ENCODE measurements around the gene FGGY.
"Not testable (repeated sequence)": the region's sequence is repeated elsewhere in the genome, so short reads cannot be mapped to it uniquely, and the experiment has no call there.

FGGY gene

DNA sequence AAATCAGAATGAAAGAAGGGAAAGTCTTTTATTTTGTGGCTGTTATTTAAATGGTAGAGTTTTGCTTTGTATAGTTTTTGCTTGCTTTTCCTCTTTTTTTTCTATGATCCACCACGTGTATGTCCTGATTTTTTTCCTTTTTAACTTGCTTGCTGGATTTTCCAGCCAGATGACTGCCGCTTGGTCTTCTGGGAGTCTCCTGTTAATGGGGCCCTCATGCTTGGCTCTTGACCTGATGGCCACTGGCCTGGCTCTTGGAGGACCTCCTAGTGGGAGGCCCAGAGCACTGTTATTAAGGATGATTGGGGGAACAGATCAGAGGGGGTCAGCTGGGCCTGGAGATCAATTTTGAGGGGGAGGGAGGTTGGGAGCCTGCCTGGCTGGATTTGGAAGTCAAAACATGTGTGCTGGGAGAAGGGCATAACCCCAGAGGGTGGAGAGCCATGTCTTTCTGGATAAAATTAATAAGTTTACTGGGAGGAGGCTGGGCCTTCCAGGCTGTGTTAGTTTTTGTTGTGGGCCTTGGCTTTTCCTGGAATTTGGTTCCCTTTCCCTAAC lies 1.2 kb downstream of the FGGY start:
- H3K4me3 ChIP-seq (replicated peaks; ENCODE audit: low read depth, low read length), result no peak overlapping the region
- no peaks in the 10 kb centered on the region for H3K36me3 ChIP-seq (ENCODE audit: control insufficient read depth, insufficient read depth, low read length)
- no peaks in the 10 kb centered on the region for H3K27me3 ChIP-seq (replicated peaks; ENCODE audit: control insufficient read depth, insufficient read depth, low read length)
- TF ChIP-seq, protein P1, sequence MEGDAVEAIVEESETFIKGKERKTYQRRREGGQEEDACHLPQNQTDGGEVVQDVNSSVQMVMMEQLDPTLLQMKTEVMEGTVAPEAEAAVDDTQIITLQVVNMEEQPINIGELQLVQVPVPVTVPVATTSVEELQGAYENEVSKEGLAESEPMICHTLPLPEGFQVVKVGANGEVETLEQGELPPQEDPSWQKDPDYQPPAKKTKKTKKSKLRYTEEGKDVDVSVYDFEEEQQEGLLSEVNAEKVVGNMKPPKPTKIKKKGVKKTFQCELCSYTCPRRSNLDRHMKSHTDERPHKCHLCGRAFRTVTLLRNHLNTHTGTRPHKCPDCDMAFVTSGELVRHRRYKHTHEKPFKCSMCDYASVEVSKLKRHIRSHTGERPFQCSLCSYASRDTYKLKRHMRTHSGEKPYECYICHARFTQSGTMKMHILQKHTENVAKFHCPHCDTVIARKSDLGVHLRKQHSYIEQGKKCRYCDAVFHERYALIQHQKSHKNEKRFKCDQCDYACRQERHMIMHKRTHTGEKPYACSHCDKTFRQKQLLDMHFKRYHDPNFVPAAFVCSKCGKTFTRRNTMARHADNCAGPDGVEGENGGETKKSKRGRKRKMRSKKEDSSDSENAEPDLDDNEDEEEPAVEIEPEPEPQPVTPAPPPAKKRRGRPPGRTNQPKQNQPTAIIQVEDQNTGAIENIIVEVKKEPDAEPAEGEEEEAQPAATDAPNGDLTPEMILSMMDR (IDR thresholded peaks at IDR 0.05; ENCODE audit: insufficient read depth, low read length, poor library complexity, severe bottlenecking), result no peak
- no peak for DNase-seq (ENCODE audit: extremely low read depth, insufficient read length)

DNA sequence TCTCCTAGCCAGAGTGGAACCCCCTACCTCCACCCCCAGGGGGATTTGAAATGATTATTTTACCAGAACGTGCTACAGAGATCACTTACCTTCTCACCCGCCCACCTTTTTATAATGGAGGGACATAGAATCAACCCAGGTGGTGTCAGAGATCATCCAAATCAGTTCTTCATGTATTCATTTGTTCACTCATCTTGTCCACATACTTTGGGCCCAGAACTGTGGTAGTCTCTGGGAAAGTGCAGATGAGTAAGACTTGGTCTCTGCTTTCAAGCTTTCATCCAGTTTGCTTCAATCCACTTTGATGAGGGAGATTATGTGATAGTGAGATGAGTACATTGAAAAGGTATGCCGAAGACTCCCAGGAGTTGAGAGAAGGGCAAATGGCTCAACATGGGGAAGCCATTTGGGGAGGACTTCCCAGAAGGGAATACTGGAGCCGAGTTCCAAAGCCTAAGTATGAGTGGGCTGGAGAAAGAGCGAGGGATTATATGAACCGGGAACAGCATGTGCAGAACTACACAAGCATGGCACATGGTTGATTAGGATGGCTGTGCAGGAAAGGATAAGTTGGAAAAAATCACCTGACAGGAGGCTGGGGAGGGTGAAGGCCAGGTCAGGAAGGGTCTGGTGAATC lies 1.9 kb downstream of the FGGY start:
- DNase-seq (ENCODE audit: extremely low read depth, insufficient read length), result no peak
- H3K36me3 ChIP-seq (ENCODE audit: control insufficient read depth, insufficient read depth, low read length), result no peaks in the 10 kb centered on the region
- TF ChIP-seq, protein P1 (IDR thresholded peaks at IDR 0.05; ENCODE audit: insufficient read depth, low read length, poor library complexity, severe bottlenecking), result no peak
- no peaks in the 10 kb centered on the region for H3K27me3 ChIP-seq (replicated peaks; ENCODE audit: control insufficient read depth, insufficient read depth, low read length)
- no peak overlapping the region for H3K4me3 ChIP-seq (replicated peaks; ENCODE audit: low read depth, low read length)

DNA sequence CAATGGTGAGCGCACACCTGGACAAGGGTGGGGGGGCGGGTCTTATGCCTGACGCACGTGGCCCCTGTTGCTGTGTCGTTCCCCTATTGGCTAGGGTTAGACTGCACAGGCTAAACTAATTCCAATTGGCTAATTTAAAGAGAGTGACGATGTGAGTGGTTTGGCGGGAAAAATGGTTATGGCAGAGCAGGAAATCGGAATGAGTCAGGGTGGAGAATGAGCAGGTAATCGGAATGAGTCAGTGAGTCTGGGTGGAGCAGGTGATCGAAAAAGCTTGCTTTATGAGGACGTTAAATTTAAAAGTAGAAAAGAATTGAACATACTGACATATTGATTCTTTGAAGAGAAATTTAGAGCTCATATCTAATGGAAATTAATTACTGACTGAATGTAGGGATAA lies 2.8 kb downstream of the FGGY start:
- not testable (repeated sequence) for DNase-seq (ENCODE audit: extremely low read depth, insufficient read length); H3K4me3 ChIP-seq (replicated peaks; ENCODE audit: low read depth, low read length); H3K36me3 ChIP-seq (ENCODE audit: control insufficient read depth, insufficient read depth, low read length); H3K27me3 ChIP-seq (replicated peaks; ENCODE audit: control insufficient read depth, insufficient read depth, low read length)

DNA sequence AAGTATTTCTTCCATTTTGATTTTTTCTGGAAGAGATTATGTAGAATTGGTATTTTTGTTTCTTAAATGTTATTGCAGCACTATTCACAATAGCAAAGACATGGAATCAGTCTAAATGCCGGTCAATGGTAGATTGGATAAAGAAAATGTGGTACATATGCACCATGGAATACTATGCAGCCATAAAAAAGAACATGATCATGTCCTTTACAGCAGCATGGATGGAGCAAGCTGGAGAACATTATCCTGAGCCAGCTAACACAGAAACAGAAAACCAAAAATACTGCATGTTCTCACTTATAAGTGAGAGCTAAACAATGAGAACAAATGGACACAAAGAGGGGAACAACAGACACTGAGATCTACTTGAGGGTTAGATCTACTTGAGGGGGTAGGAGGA lies 5.4 kb downstream of the FGGY start:
- Histone ChIP-seq H3K36me3 (ENCODE audit: control insufficient read depth, insufficient read depth, low read length) (no peaks in the 10 kb centered on the region), H3K4me3 (replicated peaks; ENCODE audit: low read depth, low read length) (no peak overlapping the region), H3K27me3 (replicated peaks; ENCODE audit: control insufficient read depth, insufficient read depth, low read length) (no peaks in the 10 kb centered on the region)
- TF ChIP-seq, protein P1 (IDR thresholded peaks at IDR 0.05; ENCODE audit: insufficient read depth, low read length, poor library complexity, severe bottlenecking), result no peak
- DNase-seq (ENCODE audit: extremely low read depth, insufficient read length), result no peak

DNA sequence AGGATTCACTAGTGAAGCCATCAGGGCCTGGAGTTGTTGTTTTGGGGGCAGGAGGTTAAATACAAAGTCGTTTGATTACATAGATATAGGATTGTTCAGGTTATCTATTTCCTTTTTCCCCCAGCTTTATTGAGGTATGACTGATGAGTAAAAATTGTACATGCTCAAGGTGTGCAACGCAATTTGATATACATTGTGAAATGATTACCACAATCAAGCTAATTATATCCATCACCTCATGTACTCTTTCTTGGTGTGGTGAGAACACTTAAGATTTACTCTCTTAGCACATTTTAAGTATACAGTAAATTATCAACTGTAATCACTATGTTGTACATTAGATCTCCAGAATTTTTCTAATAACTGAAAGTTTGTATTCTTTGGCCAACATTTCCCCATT lies 6.0 kb downstream of the FGGY start:
- no peak overlapping the region for H3K4me3 ChIP-seq (replicated peaks; ENCODE audit: low read depth, low read length)
- DNase-seq (ENCODE audit: extremely low read depth, insufficient read length), result no peak
- TF ChIP-seq, protein P1 (IDR thresholded peaks at IDR 0.05; ENCODE audit: insufficient read depth, low read length, poor library complexity, severe bottlenecking), result no peak
- no peaks in the 10 kb centered on the region for H3K27me3 ChIP-seq (replicated peaks; ENCODE audit: control insufficient read depth, insufficient read depth, low read length)
- H3K36me3 ChIP-seq (ENCODE audit: control insufficient read depth, insufficient read depth, low read length), result no peaks in the 10 kb centered on the region

DNA sequence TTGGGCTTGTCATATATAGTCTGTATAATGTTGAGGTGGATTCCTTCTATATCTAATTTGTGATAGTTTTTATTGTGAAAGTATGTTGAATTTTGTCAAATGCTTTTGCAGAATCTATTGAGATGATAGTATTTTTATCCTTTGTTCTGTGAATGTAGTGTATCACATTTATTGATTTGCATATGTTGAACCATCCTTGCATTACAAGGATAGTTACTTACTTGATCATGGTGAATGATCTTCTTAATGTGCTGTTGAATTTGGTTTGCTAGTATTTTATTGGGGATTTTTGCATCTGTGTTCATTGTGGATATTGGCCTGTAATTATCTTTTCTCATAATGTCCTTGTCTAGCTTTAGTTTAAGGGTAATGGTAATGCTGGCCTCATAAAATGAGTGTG lies 8.3 kb downstream of the FGGY start:
- no peak for DNase-seq (ENCODE audit: extremely low read depth, insufficient read length)
- H3K4me3 ChIP-seq (replicated peaks; ENCODE audit: low read depth, low read length), result no peak overlapping the region
- H3K36me3 ChIP-seq (ENCODE audit: control insufficient read depth, insufficient read depth, low read length), result no peaks in the 10 kb centered on the region
- no peaks in the 10 kb centered on the region for H3K27me3 ChIP-seq (replicated peaks; ENCODE audit: control insufficient read depth, insufficient read depth, low read length)
- TF ChIP-seq, protein P1 (IDR thresholded peaks at IDR 0.05; ENCODE audit: insufficient read depth, low read length, poor library complexity, severe bottlenecking), result no peak

All from GM06990 (cell line).